Vagina (tissue), 2 donors: ENCODE results near the gene LONRF3. TPM values are rescaled to one million over a fixed set of nuclear protein-coding genes. Genes with fewer than 3 reads are reported as not detected.

Source experiments
- DNase-seq, 2 donors: peaks; one replicate each; pipeline ENCODE4 v3.0.0-alpha.2; 2017; ENCODE audit errors: extremely low spot score in 2 of 2
- H3K27ac ChIP-seq: fragments of 200-600 bp; sonication (generic); one replicate; pipeline ENCODE4 v1.5.1; 2019
- H3K27me3 ChIP-seq: fragments of 200-600 bp; sonication (generic); one replicate; pipeline ENCODE4 v1.5.1; 2019
- H3K36me3 ChIP-seq, 2 donors: fragments of 200-600 bp; sonication (generic); one replicate each; pipeline ENCODE4 v1.5.1; 2017 to 2019
- H3K4me1 ChIP-seq: fragments of 200-600 bp; sonication (generic); one replicate; pipeline ENCODE4 v1.5.1; 2019
- H3K4me3 ChIP-seq, 2 donors: fragments of 200-600 bp; sonication (generic); 1 replicate in 1 of 2; 2 replicates in 1 of 2; pipeline ENCODE4 v1.5.1; 2016 to 2019
- H3K9me3 ChIP-seq: fragments of 200-600 bp; sonication (generic); one replicate; pipeline ENCODE4 v1.5.1; 2019
- CTCF ChIP-seq, 3 experiments: fragments of 450-650 bp in 2 of 3; fragments of 200-600 bp in 1 of 3; sonication (generic) in 1 of 3; IDR thresholded peaks; one replicate each; pipeline ENCODE4 v1.5.1; 2017 to 2019; ENCODE audit warnings: antibody characterized with exemption in 3 of 3, mild to moderate bottlenecking in 2 of 3, moderate library complexity in 2 of 3
- POLR2A ChIP-seq, 2 donors: fragments of 450-650 bp; IDR thresholded peaks; one replicate each; pipeline ENCODE4 v1.6.1; 2017; ENCODE audit warnings: antibody characterized with exemption in 2 of 2, mild to moderate bottlenecking in 2 of 2, moderate library complexity in 2 of 2
- POLR2AphosphoS5 ChIP-seq, 2 donors: sonication (generic); formaldehyde crosslinking; IDR thresholded peaks; one replicate each; pipeline ENCODE4 v1.9.0; 2017; ENCODE audit warnings: antibody characterized with exemption in 2 of 2, mild to moderate bottlenecking in 2 of 2, low read depth in 1 of 2; ENCODE audit not compliant: insufficient read depth in 1 of 2
- intact Hi-C: fragments of 100-400 bp; cut with DNase I; formaldehyde crosslinking; loops from one replicate; pipeline ENCODE4 v1.15.1; 2023
- total RNA-seq: library from RNA; depleted of rRNA; stranded (reverse); fragments of >200 nt; gene quantifications from one replicate; pipeline ENCODE4 v1.2.3, GENCODE V29; 2016

LONRF3 gene
- total RNA-seq, 1 donor from 2014 or later: 9.8 TPM

GRCh38 chrX:118945921-118946320, 28.5 kb upstream of the LONRF3 start:
- no peaks in the 10 kb centered on the region for H3K9me3 ChIP-seq
- no peaks in the 10 kb centered on the region for H3K27me3 ChIP-seq
- no peak for TF ChIP-seq POLR2A (IDR thresholded peaks at IDR 0.05)
- no peak for TF ChIP-seq POLR2AphosphoS5 (IDR thresholded peaks at IDR 0.05; ENCODE audit: insufficient read depth in 1 of 2, low read depth in 1 of 2)
- no peak for TF ChIP-seq CTCF (IDR thresholded peaks at IDR 0.05)
- H3K36me3 ChIP-seq: no peaks in the 10 kb centered on the region
- intact Hi-C loops: no loop called here
- DNase-seq: no peak
- no peak overlapping the region for H3K4me3 ChIP-seq
- no peak overlapping the region for H3K27ac ChIP-seq
- H3K4me1 ChIP-seq: no peaks in the 10 kb centered on the region

GRCh38 chrX:118948270-118948669, 26.1 kb upstream of the LONRF3 start:
- H3K27ac ChIP-seq: no peak overlapping the region
- intact Hi-C loops: no loop called here
- DNase-seq: no peak
- no peak overlapping the region for H3K4me3 ChIP-seq
- H3K36me3 ChIP-seq: no peaks in the 10 kb centered on the region
- H3K27me3 ChIP-seq: no peaks in the 10 kb centered on the region
- no peaks in the 10 kb centered on the region for H3K9me3 ChIP-seq
- TF ChIP-seq CTCF (IDR thresholded peaks at IDR 0.05) (no peak), POLR2AphosphoS5 (IDR thresholded peaks at IDR 0.05; ENCODE audit: insufficient read depth in 1 of 2, low read depth in 1 of 2) (no peak), POLR2A (IDR thresholded peaks at IDR 0.05) (no peak)
- H3K4me1 ChIP-seq: no peaks in the 10 kb centered on the region

GRCh38 chrX:118961866-118962560, 12.4 kb upstream of the LONRF3 start:
- TF ChIP-seq POLR2A (IDR thresholded peaks at IDR 0.05) (no peak), POLR2AphosphoS5 (IDR thresholded peaks at IDR 0.05; ENCODE audit: insufficient read depth in 1 of 2, low read depth in 1 of 2) (no peak), CTCF (IDR thresholded peaks at IDR 0.05) (no peak)
- intact Hi-C loops: no loop called here
- Histone ChIP-seq H3K4me3 (no peak overlapping the region), H3K4me1 (no peaks in the 10 kb centered on the region), H3K9me3 (no peaks in the 10 kb centered on the region), H3K27ac (no peak overlapping the region), H3K36me3 (no peaks in the 10 kb centered on the region), H3K27me3 (no peaks in the 10 kb centered on the region)
- no peak for DNase-seq

- Histone ChIP-seq H3K4me1 (no peaks in the 10 kb centered on the region), H3K4me3 (no peak overlapping the region), H3K36me3 (no peaks in the 10 kb centered on the region), H3K27me3 (no peaks in the 10 kb centered on the region), H3K27ac (no peak overlapping the region), H3K9me3 (no peaks in the 10 kb centered on the region)
- DNase-seq: no peak
- intact Hi-C loops: no loop called here
- TF ChIP-seq POLR2AphosphoS5 (IDR thresholded peaks at IDR 0.05; ENCODE audit: insufficient read depth in 1 of 2, low read depth in 1 of 2) (no peak), POLR2A (IDR thresholded peaks at IDR 0.05) (no peak), CTCF (IDR thresholded peaks at IDR 0.05) (no peak)
Measured at GRCh38 chrX:118963159-118963558, 11.3 kb upstream of the LONRF3 start.

- Histone ChIP-seq H3K27me3 (no peaks in the 10 kb centered on the region), H3K36me3 (no peaks in the 10 kb centered on the region), H3K9me3 (no peaks in the 10 kb centered on the region), H3K27ac (no peak overlapping the region), H3K4me1 (no peaks in the 10 kb centered on the region), H3K4me3 (no peak overlapping the region)
- intact Hi-C loops: no loop called here
- TF ChIP-seq POLR2AphosphoS5 (IDR thresholded peaks at IDR 0.05; ENCODE audit: insufficient read depth in 1 of 2, low read depth in 1 of 2) (no peak), POLR2A (IDR thresholded peaks at IDR 0.05) (no peak), CTCF (IDR thresholded peaks at IDR 0.05) (no peak)
- DNase-seq: no peak
Measured at GRCh38 chrX:118964252-118964651, 10.2 kb upstream of the LONRF3 start.
